GM18508 (cell line): ENCODE data around the gene TMEM52.

Source experiments
- ATAC-seq: cut with Tn5 transposase; IDR thresholded peaks from one replicate; pipeline ENCODE4 v1.9.1; 2021; ENCODE audit warnings: moderate number of reproducible peaks; ENCODE audit not compliant: insufficient read depth, unreplicated experiment

The TMEM52 gene

DNA sequence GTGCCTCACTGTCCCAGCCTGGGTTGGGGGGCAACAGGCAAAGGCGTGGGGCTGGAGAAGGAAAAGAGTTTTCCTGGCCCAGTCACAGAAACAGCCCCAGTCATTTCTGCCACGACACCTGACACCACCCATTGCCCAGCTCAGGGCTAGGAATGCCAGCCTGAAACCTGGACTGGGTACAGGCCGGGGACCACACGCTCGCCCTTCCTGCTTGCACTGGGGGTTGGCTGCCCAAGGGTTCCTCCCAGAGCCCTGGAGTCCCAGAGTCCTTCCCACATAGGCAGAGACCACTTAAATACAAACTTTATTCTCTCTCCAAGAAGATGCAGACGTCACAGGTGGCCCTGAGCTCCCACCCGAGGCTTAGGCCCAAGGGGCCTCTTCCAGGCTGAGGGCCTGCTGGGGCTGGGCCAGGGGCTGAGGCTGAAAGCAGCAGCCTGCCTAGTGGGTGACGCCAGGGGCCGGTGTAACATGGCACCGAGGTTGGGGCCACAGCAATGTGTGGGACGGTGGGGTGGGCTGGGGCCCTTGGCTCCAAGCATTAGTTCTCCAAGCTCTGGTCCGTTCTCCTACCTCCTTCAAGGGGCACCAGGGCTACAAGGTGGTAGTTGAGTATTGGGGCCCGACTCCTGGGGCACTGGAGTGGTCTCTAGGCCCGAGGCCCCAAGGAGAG lies 1.6 kb downstream of the TMEM52 start:
- no peak for ATAC-seq

DNA sequence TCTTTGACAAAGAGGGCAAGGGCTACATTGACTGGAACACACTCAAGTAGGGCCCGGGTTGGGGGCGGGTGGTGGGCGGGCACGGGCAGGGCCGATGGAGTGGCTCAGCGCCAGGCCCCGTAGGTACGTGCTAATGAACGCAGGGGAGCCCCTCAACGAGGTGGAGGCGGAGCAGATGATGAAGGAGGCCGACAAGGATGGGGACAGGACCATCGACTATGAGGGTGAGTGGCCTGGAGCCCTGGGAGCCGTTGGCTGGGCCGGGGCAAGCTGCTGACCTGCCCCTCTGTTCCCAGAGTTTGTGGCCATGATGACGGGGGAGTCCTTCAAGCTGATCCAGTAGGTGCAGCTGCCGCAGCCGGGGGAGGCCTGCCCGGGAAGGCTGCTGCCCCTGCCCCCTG lies 2.2 kb downstream of the TMEM52 start:
- no peak for ATAC-seq

DNA sequence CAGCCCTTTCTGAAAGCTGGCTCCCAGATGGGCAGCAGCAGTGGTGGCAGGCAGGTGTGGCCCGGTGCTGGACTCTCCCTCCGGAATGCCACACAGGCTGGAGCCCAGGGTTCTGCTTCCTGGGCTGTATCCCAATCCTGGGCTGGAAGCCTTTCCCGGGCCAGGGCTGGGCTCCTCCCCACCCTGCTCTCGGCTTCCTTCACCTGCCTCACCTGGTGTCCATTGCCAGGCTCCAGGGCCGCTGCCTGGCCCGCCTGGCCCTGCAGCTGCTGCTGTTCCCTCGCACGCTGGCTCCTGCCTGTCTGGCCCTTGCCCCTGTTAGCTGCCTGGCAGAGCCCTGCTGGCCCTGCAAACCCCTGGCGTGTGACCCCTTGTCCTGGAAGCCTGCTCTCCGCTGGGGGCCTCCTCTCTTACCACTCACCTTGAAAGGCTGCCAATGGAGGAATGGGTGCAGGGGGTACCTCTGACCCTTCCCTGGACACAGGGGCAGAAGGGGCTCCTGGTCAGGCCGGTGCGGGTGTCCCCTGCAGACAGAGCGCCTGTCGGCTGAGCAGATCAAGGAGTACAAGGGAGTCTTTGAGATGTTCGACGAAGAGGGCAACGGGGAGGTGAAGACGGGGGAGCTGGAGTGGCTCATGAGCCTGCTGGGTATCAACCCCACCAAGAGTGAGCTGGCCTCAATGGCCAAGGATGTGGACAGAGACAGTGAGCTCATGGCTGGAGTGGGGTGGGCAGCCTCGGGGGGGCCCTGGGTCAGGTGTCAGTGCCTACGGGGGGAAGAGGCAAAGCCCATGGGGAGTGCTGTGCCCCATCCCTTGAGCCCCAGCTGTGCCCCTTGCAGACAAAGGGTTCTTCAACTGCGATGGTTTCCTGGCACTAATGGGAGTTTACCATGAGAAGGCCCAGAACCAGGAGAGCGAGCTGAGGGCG lies 2.9 kb downstream of the TMEM52 start:
- ATAC-seq, result no peak

DNA sequence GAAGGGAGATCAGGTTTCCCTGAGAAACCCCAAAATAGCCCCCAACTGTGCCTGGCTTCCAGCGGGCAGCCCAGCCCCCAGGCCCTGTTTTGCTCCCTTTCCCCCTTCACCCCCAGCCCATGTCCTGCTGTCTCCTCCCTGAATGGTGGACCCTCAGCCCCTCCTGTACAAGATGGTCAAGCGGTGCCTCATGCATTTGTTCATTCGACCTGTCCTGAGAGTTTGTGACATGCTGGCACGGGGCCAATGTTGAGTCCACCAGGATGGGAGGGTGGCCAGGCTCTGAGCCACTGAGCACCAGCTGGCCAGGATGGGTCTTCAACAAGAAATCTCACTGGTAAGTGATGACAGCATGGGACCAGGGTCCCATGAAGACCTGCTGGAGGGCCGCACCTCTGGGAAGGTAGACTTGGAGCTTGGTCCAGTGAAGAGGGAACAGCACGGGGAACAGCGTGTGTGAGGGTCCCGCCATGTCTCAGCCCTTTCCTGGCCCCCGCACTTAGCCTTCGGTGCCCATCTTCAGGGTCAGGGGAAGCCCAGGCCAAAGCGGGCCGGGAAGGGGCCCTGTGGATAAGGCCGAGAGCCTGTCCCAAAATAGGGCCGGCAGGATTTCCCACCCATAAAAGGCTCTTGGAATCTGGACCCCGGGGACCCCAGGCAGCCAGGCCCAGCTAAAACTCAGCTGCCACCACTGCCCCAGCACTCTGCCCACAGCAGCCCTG lies 3.9 kb downstream of the TMEM52 start, which contains the start of gene CALML6:
Gene CALML6, plus strand, starts transcription at position 290 of the 722 bp plus-strand sequence. Its CDS starts 21 bp downstream, at position 311.
- no peak for ATAC-seq

DNA sequence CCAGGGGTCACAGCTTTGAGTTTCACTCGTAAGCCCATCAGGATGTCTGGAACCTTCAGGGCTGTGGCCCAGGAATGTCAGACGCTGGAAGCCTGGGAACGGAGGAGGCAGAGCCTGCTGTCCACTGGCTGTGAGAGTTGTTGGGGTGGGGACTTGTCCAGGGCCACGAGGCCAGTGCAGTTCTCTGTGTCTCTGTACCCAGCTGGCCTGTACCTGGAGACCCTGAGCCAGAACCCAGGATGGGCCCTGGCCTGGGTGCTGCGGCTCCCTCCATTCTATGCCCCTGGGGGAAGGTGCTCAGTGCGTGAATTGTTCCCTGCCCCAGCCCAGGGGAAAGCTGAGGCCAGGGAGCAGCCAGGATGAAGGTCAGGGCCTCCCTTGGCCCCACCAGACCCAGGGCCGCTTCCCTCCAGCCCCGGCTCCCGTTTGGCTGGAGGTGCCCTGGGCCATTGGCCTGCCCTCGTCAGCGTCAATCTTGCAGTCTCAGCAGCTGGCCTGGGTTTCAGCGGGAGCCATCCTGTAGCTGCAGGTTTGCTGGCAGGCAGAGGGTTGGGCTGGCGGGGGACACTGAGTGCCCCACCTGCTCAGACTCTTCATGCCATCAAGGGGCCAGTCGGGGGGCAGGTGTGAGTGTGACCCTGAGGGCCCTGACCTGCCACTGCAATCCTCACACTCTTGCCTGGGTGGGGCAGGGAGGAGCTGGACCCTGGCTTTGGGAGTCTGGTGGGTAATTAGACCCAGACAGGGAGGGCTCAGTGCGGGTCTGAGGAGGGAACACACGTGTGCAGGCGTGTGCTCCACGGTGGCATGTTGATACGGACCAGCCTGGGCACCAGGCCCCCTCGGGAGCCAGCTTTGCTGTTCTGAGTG lies 4.7 kb downstream of the TMEM52 start:
- no peak for ATAC-seq

DNA sequence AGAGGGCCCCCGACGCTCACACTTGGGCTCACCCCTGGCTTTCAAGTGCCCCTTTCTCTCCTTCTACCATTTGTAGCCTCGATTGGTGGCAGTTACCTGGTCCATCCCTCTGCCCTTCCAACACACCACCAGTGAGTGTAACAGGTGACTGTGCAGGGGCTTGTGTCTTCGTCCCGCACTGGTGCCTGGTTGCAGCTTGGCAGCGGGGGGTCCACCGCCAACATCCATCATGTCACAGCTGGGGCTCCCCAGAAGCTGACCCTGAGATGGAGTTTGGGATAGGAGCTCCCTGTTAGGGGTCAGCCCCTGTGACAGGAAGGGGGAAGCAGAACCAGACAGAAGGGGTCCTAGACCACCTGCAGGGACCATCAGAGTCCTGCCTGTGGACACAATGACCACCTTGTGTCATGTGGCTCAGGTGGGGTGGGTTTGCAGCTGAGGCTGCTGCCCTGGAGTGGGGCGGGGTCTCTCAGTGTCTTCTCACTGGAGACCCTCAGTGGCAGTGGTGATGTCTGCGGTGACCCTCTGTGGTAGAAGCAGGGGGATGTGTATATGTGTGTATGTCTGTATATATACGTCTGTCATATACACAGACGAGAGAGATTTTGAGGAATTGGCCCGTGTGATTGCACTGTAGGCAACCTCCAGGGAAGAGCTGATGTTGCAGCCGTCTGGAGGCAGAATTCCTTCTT lies 7.6 kb downstream of the TMEM52 start:
- no peak for ATAC-seq

DNA sequence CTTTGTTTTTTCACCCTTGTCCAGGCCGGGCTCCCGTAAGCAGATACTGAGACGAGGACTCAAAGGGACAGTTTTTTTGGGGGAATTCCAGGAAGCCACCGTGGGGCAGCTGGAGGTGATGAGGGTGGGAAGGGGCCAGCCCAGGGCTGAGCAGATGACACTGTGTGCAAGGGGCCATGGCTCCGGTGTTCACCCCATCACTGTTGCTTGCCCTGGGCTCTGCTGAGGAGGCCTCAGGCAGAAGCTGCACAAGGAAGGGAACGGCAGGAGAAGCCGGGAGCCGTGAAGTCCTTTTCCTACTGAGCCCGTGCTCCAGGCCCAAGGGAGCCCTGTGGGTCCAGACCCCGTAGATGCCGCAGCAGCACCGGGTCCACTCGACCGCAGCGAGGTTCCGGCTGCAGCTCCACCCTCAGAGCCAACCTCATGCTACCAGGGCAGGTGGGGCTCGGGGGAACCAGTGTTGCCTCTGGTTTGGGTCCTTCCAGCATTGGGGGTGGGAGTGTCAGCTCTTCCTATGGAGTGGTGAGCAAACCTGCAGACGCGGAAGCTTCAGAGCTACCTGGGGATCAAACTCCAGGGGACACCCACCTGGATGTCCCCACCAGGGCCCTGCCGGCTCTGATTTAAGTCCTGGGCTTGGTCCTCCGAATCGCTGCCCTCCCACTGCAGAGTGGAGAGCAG lies 8.3 kb downstream of the TMEM52 start:
- no peak for ATAC-seq

DNA sequence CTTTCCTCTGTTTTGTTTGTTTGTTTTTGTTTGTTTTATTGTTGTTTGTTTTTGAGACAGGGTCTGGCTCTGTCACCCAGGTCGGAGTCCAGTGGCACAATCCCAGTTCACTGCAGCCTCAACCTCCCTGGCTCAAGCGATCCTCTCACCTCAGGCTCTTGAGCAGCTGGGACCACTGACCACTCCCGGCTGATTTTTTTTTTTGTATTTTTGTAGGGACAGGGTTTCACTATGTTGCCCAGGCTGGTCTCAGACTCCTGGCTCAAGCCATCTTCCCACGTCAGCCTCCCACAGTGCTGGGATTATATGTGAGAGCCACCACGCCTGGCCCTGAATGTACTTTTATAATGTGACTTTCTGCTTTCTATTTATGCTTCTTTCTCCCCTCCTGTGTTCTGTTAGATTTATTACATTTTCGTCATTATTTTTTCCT lies 9.0 kb downstream of the TMEM52 start:
- no peak for ATAC-seq

DNA sequence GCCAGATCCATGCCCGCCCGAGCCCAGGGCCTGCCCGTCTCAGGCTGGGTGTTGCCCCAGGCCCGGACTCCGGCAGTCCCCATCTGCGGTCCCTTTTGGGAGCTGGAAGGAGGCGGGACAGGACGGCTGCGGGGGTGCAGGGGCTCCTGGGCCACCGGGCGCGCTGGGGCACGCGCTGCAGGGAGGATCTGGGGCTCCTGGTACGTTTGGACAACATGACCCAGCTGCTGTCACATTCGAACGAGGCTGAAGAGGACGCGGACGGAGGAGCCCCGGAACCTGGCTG lies 10.6 kb downstream of the TMEM52 start:
- ATAC-seq, result no peak

DNA sequence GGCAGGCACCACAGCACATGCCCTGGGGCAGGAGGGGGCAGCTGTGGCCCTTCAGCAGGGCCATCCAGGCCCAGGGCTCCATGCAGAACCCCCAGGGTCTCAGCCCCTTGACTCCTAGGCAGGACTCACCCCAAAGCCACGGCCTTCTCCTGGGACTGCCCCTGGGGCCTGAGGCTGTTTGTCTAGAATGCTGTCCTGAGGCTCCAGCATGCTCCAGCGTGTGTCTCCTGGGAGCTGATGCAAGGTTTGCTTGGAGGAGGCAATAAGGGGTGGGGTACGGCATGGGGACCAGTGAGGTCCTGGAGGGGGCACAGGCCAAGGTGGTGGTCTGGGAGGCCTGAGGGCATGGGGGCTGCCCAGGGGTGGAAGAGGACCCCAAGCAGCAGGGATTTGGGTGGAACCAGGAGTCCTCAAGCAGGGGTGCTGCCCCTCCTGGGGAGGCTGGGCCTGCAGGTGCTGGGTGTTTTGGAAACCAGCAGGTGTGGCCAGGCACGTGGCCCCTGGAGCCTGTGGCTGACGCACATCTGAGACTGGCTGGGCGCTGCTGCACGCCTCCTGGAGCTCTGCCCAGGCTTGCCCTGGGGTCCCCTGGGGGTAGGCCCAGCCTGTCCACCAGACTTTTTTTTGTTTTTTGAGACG lies 11.9 kb downstream of the TMEM52 start:
- ATAC-seq, result no peak

DNA sequence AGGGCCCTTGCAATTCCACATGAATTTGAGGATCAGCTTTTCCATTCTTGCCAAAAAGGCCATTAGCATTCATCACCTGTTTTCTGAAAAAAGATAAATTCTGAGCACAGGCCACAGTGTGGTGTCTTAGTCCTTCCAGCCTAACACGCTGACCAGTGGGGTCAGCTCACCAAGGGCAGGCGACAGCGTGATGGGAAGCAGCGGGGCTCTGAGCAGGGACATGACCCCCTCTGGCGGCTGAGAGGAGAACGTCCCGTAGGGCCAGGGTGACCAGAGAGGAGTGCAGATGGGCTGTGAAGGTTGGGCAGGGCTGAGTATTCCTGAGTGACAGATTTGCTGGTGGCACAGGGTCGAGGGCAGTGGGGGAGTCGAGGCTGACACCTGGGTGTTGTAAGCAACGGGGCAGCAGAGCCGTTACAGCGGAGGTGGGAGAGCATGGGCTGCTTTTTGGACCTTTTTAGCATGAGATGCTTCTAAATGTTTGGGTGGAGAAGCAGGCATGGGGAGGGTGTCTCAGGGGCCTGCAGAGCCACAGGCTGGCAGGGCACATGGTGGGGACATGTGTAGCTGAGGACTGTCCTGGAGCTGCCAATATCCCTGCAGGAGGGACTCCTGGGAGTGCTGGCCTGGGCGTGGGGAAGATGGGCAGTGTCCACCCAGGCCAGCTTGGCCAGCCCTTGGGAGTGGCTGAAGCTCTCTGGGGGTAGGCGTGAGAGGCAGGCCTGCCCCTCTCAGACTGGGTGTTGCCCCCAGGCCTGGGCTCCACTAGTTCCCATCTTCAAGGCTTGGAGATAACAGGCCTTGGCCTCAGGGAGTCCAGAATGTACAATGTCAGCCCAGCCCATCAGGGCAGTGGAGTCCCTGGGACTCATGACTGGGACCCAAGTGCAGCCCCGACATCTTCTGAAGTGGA lies 12.6 kb downstream of the TMEM52 start:
- no peak for ATAC-seq

DNA sequence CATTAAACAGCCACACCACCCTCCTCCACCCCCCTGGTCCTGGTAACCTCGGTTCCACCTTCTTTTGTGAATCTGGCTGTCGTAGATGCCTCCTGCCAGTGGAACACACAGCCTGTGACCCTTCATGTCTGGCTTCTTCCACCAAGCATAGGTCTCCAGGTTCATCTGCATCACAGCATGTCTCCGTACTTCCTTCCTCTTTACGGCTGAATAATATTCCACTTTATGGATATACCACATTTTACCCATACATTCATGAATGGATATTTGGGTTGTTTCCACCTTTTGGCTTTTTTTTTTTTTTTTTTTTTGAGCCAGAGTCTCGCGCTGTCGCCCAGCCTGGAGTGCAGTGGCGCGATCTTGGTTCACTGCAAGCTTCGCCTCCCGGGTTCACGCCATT lies 15.9 kb downstream of the TMEM52 start:
- no peak for ATAC-seq

DNA sequence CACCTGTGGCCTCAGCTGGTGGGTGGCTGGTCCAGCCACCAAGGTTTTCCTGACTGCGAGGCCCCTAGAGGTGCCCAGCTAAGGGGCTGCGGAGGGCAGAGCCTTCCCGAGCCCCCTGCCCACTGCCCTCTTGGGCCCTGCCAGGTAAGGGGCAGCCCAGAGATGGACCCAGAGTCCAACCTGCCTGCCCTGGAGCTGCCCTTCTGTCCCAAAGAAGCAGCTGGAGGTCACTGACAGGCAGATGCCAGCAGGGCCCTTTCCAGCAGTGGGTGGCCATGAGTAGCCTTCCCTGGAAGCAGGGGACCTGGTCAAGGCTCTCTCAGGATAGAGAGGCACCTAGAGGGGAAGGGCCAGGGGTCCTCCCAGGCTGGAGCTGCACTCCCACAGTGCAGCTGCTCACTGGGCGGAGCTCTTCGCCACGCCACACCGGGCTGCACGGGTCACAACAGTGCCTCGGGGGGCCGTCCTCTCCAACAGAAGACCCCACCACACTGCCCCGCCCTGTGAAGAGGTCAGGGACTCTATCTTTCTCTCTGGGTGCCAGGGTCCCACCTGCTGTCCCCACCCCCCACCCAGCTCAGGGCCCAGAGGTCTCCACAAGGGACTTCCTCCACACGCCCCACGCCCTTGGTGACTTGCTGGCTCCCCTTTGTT lies 17.3 kb downstream of the TMEM52 start:
- no peak for ATAC-seq

DNA sequence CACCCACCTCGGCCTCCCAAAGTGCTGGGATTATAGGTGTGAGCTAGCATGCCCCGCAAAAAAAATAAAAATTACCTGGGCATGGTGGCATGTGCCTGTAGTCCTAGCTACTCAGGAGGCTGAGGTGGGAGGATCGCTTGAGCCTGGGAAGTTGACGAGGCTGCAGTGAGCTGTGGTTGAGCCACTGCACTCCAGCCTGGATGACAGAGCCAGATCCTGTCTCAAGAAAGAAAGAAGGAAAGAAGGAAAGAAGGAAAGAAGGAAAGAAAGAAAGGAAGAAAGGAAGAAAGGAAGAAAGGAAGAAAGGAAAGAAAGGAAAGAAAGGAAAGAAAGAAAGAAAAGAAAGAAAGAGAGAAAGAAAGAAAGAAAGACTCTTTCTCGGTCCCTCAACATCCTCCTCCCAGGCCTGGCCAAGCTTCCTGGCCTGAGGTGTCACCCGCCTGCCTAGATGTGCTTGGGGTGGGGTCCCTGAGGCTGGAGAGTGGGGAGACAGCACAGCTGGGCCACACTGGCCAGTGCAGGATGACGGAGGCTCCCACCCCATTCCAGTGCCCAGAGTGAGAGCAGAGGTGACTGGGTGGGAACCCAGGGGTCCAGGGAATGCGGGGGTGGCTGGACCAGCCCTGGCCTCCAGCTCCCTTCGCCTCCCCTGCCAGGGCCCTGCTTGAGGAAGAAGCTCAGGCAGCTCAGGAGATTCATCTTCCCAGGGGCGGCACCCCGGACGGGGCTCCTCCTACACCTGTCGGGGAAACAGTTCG lies 18.0 kb downstream of the TMEM52 start:
- ATAC-seq, result no peak

DNA sequence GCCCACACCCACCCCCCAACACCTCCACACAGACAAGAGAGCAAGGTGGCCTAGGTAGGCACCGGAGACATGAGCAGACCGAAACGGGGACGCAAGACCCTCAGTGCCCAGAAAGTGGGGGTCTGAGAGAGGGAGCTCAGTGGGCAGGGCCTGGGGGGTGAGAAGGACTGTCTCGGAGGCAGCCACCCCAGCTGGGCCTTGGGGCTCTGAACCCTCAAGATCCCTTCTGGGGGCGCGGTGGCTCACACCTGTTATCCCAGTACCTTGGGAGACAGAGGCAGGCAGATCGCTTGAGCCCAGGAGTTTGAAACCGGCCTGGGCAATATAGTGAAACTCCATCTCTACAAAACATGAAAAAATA lies 19.1 kb downstream of the TMEM52 start:
- ATAC-seq, result no peak

DNA sequence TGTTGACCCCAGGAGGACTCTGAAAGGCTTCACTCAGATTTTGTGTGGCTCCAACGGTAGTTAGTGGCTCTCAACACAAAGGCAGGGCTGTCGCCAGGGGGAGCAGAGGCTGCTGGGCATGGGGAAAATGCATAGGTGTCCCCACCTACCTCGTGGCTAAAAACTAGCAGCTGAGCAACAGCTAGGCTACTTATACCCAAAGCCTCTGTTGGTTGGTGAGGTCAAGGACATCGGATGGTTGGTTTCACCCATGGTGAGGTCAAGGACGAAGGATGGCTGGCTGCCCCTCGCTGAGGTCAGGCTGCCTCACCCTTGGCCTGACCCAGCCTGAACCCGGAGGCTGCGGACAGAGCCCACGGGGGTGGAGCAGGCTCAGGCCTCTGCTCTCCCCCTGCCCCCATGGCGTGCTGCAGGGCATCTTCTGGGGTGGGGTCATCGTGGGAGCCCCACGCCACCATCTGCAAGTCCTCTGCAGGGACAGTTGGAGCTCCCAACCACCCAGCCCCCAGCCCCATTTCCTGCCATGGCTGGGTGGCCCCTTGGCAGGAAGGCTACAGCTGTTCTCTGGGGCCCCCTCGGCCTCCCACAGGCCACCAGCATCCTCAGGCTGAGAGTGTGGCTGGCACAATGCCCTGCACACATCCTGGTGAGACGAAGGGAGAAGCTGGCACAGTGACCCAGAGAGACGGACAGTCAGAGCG lies 19.7 kb downstream of the TMEM52 start:
- no peak for ATAC-seq
